SH-SY5Y (cell line): ENCODE data around the gene LBR.

Experiments
- GATA2 ChIP-seq: IDR thresholded peaks from 2 replicates; pipeline ENCODE4 v1.6.1; 2011; ENCODE audit warnings: mild to moderate bottlenecking, low read depth, low read length
- GATA3 ChIP-seq: IDR thresholded peaks from 2 replicates; pipeline ENCODE4 v1.6.1; 2011; ENCODE audit warnings: low read depth, mild to moderate bottlenecking, low read length, moderate library complexity

- no peak for TF ChIP-seq GATA2
- TF ChIP-seq GATA3, result no peak
These were observed 35.1 kb upstream of the LBR start for GRCh38 chr1:225462714-225463574.
